ENCODE data around the gene AFF3. TPM values are rescaled to one million over a fixed set of nuclear protein-coding genes. Genes with fewer than 3 reads are reported as not detected.

The AFF3 gene
- total and polyA plus RNA-seq, 12 donors: 1.1 to 7.5 (median 3.9) TPM

GRCh38 chr2:100046961-100047947 lies 95.1 kb downstream of the AFF3 start:
- DNase-seq: no peak
- WGBS, 4 donors: 84 to 89% (median 87%) methylated on average over 15 of the region's 15 CpGs
- Histone ChIP-seq H3K4me1 (replicated peaks in 1 of 2) (no peaks in the 10 kb centered on the region), H3K4me3 (no peak overlapping the region), H3K9me3 (replicated peaks in 1 of 3) (no peaks in the 10 kb centered on the region), H3K27me3 (no peaks in the 10 kb centered on the region), H3K36me3 (replicated peaks in 1 of 2) (no peaks in the 10 kb centered on the region), H3K27ac (no peak overlapping the region)
- TF ChIP-seq CTCF (IDR thresholded peaks at IDR 0.05): no peak
- intact Hi-C loops (cut with DNase I): no loop called here

GRCh38 chr2:100045000-100045399 lies 97.4 kb downstream of the AFF3 start:
- Histone ChIP-seq H3K27ac (no peak overlapping the region), H3K36me3 (replicated peaks in 1 of 2) (no peaks in the 10 kb centered on the region), H3K4me1 (replicated peaks in 1 of 2) (no peaks in the 10 kb centered on the region), H3K4me3 (no peak overlapping the region), H3K27me3 (no peaks in the 10 kb centered on the region), H3K9me3 (replicated peaks in 1 of 3) (no peaks in the 10 kb centered on the region)
- DNase-seq: no peak
- 73 to 81% (median 76%) methylated on average over 9 of the region's 9 CpGs for WGBS, 4 donors
- intact Hi-C loops (cut with DNase I): no loop called here
- TF ChIP-seq POLR2A (IDR thresholded peaks at IDR 0.05) (no peak), CTCF (IDR thresholded peaks at IDR 0.05) (no peak)

GRCh38 chr2:100043891-100044255 lies 98.5 kb downstream of the AFF3 start:
- intact Hi-C loops (cut with DNase I): no loop called here
- no peaks in the 10 kb centered on the region for H3K36me3 ChIP-seq (replicated peaks in 1 of 2)
- H3K9me3 ChIP-seq (replicated peaks in 1 of 3): no peaks in the 10 kb centered on the region
- 82 to 91% (median 85%) methylated on average over 8 of the region's 8 CpGs for WGBS, 4 donors
- H3K4me3 ChIP-seq: no peak overlapping the region
- H3K27me3 ChIP-seq: no peaks in the 10 kb centered on the region
- H3K4me1 ChIP-seq (replicated peaks in 1 of 2): no peaks in the 10 kb centered on the region
- no peak for TF ChIP-seq CTCF (IDR thresholded peaks at IDR 0.05)
- TF ChIP-seq POLR2A (IDR thresholded peaks at IDR 0.05): no peak
- H3K27ac ChIP-seq: no peak overlapping the region
- no peak for DNase-seq

GRCh38 chr2:100043081-100043890 lies 99.1 kb downstream of the AFF3 start:
- no peaks in the 10 kb centered on the region for H3K4me1 ChIP-seq (replicated peaks in 1 of 2)
- H3K36me3 ChIP-seq (replicated peaks in 1 of 2): no peaks in the 10 kb centered on the region
- WGBS, 4 donors: 76 to 87% (median 80%) methylated on average over 7 of the region's 7 CpGs
- H3K9me3 ChIP-seq (replicated peaks in 1 of 3): no peaks in the 10 kb centered on the region
- TF ChIP-seq POLR2A (IDR thresholded peaks at IDR 0.05) (no peak), CTCF (IDR thresholded peaks at IDR 0.05) (no peak)
- intact Hi-C loops (cut with DNase I): no loop called here
- no peaks in the 10 kb centered on the region for H3K27me3 ChIP-seq
- no peak overlapping the region for H3K4me3 ChIP-seq
- no peak for DNase-seq
- no peak overlapping the region for H3K27ac ChIP-seq
